ENCODE results near the gene C2orf15.

Gene C2orf15

DNA sequence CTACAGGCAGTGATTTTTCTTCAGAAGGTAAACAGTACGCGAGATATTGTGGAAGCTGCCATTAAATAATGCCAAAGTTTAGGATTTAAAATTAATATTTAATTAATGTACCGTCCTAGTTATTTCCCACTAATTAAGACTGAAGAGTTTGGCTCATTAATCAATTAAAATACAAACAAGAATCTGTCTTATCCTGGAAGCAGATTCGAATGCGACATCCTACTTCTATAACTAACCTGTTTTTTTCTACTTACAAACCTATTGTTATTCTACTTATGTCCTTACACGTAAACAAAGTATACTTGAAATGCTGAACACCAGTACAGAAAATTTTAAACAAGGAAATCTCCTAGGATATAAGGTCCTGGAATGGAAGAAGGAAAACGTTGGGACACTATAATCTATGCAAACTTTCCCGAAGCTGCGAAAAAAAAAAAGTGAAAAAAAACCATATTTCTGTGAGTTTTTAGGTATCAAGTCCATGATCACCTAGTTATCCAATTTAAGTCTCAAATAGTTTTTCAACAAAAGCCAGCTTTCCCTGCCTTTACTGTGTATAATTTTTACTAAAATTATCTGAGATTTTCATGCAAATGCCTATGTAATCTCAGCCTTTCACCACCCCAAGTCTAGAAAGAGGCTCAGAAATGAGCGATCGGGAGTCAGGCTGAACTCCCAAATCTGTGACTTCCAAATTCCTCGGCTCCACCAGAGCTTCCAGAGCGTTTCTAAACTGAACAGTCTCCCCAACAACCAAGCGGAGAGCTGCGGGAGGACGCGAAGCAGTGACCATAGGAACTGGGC lies 1.2 kb upstream of the C2orf15 start:
- FAIRE-seq = no peak

DNA sequence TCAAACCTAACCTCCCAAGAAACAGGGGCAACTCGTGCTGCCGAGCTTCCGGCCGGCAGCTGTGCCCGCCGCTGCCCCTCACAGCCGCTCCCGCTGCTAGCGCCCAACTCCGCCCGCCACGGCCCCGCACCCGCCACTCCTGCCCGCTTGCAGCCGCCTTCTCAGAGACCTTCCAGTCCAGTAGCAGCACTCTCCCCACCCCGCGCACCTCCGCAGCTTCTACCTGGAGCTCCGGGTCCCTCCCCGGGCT lies 722 bp upstream of the C2orf15 start:
- TF ChIP-seq POLR2AphosphoS5 (IDR thresholded peaks at IDR 0.05; ENCODE audit: low read depth, low read length) = 0 out of 2 replicates have a peak, but pooled peaks have one; percentile 71
- TF ChIP-seq TAF1 (IDR thresholded peaks at IDR 0.05; ENCODE audit: borderline replicate concordance, low read depth, low read length) = no peak; the same call in 1 of the 2 replicates
- FAIRE-seq (no peak), DNase-seq (ENCODE audit: insufficient read length) (no peak)

More for the DNA sequence above, 1.2 kb upstream of the C2orf15 start:
- DNase-seq (ENCODE audit: insufficient read length) = no peak
- TF ChIP-seq POLR2AphosphoS5 (IDR thresholded peaks at IDR 0.05; ENCODE audit: low read depth, low read length) (no peak), POLR2A (IDR thresholded peaks at IDR 0.05; ENCODE audit: low read depth, low read length) (no peak), TAF1 (IDR thresholded peaks at IDR 0.05; ENCODE audit: borderline replicate concordance, low read depth, low read length) (no peak)

DNA sequence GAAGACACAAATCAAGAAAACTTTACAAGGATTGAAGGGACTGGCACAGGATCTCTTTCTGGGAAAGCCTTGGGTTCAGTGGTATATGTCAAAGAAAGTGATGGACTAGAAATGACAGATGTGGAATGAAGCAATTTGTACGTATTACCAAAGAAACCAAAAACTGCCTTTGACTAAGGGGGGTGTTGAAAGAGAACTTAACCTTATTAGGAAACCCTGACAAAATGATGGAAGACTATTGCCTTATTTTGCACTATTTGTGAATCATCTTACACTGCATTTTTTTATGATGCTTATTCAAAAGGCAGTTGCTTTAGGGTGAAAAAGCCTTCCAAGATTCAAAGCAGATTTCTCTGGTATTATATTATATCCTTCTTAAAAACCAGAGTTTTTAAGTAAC lies 9.2 kb downstream of the C2orf15 start:
- TF ChIP-seq TAF1 (IDR thresholded peaks at IDR 0.05; ENCODE audit: borderline replicate concordance, low read depth, low read length) = no peak
- no peak for TF ChIP-seq POLR2A (IDR thresholded peaks at IDR 0.05; ENCODE audit: low read depth, low read length)
- TF ChIP-seq POLR2AphosphoS5 (IDR thresholded peaks at IDR 0.05; ENCODE audit: low read depth, low read length) = no peak
- FAIRE-seq = no peak
- no peak for DNase-seq (ENCODE audit: insufficient read length)

DNA sequence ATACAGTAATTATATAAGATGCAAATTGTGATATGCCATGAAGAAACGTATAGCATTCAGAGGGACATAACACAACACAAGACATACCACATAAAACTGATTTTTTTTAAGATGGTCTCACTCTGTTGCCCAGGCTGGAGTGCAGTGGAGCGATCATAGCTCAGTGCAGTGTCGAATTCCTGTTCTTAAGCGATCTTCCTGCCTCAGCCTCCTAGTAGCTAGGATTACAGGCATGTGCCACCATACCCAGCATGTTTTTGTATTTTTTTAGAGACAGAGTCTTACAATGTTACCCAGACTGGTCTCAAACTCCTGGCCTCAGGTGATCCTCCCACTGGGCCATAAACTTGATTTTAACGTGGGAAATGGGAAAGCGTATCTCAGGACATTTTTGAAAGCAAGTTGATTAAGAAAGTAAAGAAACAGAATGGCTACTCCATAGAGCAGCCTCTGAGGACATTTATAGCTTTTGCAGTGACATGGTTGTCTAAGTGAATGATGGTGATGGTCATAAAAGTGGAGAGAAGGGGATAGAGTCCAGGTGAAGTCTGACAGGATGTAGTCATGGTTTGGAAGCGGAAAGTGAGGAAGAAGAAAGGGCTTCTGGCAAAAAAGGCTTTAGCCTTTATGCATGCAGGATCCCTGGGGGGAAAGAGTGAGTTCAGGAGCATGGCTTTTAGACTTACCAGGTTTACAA lies 10.8 kb downstream of the C2orf15 start:
- no peak for DNase-seq (ENCODE audit: insufficient read length)
- no peak for FAIRE-seq
- TF ChIP-seq POLR2AphosphoS5 (IDR thresholded peaks at IDR 0.05; ENCODE audit: low read depth, low read length) (no peak), POLR2A (IDR thresholded peaks at IDR 0.05; ENCODE audit: low read depth, low read length) (no peak), TAF1 (IDR thresholded peaks at IDR 0.05; ENCODE audit: borderline replicate concordance, low read depth, low read length) (no peak)

DNA sequence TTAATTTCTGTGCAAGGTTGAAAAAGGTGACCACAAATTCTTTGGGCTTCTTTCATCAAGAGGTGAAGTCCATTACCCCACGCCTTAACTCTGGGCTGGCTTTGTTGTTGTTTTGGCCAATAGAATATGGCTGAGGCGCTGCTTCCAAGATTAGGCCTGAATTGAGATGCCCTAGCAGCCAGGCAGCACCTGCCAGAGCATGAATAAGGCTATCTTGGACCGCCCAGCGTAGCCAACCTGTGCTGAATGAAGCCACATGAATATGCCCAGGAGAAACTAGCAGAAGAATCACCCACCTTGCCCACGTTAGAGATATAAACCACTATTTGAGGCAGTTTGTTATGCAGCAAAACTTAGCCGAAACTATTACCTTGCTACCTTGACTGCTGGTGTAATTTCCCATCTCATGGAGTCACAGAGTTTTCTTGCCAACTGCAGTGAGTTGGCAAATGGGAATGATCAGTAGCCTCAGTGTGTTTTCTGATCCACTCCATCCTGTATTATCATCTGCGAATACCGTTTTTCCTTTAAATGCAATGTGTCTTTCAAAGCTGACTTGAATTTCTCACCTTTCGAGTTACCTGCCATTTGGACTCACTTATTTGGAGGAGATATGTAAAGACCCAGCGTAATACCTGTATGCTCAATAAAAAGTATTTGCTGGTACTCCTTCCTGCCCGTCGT lies 12.6 kb downstream of the C2orf15 start:
- no peak for DNase-seq (ENCODE audit: insufficient read length)
- FAIRE-seq = peak; percentile 67
- TF ChIP-seq POLR2AphosphoS5 (IDR thresholded peaks at IDR 0.05; ENCODE audit: low read depth, low read length) (no peak), TAF1 (IDR thresholded peaks at IDR 0.05; ENCODE audit: borderline replicate concordance, low read depth, low read length) (no peak), POLR2A (IDR thresholded peaks at IDR 0.05; ENCODE audit: low read depth, low read length) (no peak)

DNA sequence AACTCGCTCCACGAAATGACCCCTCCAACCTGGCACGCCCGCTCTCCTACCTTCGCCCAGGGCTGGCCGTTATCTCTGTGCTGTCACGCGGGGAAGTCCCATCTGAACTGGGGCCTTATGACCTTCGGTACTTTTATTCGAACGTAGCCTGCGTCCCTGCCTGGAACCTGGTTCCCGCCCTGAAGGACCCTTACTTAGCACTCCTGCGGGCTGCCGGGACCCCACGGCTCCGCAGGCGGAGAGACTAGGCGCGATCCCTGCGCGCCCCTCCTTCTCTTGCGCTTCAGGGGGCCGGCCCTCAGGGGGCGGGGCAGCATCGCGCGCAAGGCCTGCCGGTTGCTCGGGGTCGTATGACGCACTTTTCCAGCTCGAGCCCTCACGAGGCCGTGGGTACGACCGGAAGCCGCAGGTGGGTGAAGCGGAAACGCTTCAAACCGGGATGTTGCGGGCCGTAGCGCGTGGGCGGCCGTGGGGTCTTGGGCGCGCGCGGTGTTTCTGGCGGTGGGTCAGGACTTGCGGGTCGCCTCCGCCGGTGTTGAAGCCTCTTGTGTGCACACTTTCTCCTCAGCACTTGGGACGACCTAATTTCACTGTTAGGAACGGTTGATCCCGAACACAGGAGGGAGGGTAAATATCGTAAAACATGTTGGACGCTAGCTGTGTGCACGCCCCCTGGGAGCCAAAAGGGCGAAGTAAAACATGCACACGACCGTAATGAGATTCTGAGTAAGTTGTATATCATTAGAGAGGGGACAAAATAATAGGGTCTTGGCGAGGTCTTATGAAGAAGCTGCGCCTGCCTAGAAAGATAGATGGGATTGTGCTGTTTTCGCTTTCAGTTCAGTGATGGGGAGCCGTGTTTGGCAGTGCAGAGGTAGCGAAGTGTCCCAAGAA lies 13.4 kb downstream of the C2orf15 start, which contains the start of the genes LIPT1 and TSGA10:
LIPT1 (plus strand) TSS at position 325 of the 894 bp plus-strand sequence. CDS start 6,991 bp downstream, outside the sequence.
TSGA10 (minus strand) TSS at position 300 of the 894 bp plus-strand sequence. CDS start 45,503 bp downstream, outside the sequence.
- peak; percentile 90 for DNase-seq (ENCODE audit: insufficient read length)
- peak; percentile 88 for TF ChIP-seq POLR2A (IDR thresholded peaks at IDR 0.05; ENCODE audit: low read depth, low read length)
- TF ChIP-seq POLR2AphosphoS5 (IDR thresholded peaks at IDR 0.05; ENCODE audit: low read depth, low read length) = peak; percentile 77
- 0 out of 2 replicates have a peak, but pooled peaks have one; percentile 8 for TF ChIP-seq TAF1 (IDR thresholded peaks at IDR 0.05; ENCODE audit: borderline replicate concordance, low read depth, low read length)
- peak; percentile 96 for FAIRE-seq

DNA sequence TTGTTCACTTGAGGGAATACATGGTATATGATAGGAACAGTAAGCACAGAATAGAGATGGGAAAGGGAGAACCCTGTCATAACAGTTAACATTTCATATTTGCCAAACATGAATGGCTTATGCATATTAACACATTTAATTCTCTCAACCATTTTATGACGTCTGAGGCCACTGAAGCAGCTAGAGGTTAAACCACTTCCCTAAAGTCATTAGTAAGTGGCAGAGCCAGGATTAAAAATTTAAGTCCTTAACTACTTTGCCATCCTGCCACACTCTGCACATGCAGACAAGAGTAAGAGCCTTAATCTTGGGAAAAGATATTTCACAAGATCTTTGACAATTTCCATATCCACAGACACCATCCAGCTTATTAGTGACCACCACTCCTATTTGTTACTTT lies 15.4 kb downstream of the C2orf15 start:
- TF ChIP-seq POLR2A (IDR thresholded peaks at IDR 0.05; ENCODE audit: low read depth, low read length) (no peak), TAF1 (IDR thresholded peaks at IDR 0.05; ENCODE audit: borderline replicate concordance, low read depth, low read length) (no peak), POLR2AphosphoS5 (IDR thresholded peaks at IDR 0.05; ENCODE audit: low read depth, low read length) (no peak)
- no peak for DNase-seq (ENCODE audit: insufficient read length)
- no peak for FAIRE-seq

DNA sequence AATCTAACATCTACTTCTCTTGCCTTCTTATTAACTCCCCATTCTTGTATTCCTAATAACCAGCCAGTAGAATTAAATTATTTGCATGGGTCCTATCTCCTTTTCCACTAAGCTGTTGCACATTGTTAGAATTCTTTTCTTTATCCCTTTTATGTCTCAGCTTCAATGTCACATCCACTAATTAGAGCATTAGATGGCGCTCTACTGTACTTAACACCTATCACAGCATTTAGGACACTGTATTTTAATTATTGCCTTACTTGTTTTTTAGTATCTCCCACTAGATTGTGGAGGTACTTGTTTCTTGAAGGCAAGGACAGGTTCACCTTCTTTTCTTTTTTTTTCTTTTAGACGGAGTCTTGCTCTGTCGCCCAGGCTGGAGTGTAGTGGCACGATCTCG lies 17.1 kb downstream of the C2orf15 start:
- DNase-seq (ENCODE audit: insufficient read length) (no peak), FAIRE-seq (no peak)
- TF ChIP-seq POLR2AphosphoS5 (IDR thresholded peaks at IDR 0.05; ENCODE audit: low read depth, low read length) (no peak), POLR2A (IDR thresholded peaks at IDR 0.05; ENCODE audit: low read depth, low read length) (no peak), TAF1 (IDR thresholded peaks at IDR 0.05; ENCODE audit: borderline replicate concordance, low read depth, low read length) (no peak)

DNA sequence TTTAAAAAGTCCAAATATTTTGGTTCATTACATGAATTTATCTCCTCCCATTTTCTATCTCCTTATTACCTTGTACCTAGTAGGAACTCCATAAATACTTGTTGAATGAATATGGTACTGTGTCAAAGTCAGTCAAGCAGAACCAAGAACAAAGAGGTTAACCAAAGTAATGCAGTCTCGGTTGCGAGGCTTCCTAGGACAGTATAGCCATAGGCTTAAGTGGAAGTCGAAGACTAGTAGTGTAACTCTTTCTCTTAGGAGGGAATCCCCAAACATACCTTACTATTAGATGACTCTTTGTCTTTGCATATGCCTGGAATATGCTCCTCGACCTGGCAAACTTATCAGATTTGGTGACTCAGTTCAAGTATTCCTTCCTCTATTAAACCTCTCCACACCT lies 18.1 kb downstream of the C2orf15 start:
- DNase-seq (ENCODE audit: insufficient read length) = no peak
- FAIRE-seq = no peak
- no peak for TF ChIP-seq TAF1 (IDR thresholded peaks at IDR 0.05; ENCODE audit: borderline replicate concordance, low read depth, low read length)
- TF ChIP-seq POLR2AphosphoS5 (IDR thresholded peaks at IDR 0.05; ENCODE audit: low read depth, low read length) = no peak
- TF ChIP-seq POLR2A (IDR thresholded peaks at IDR 0.05; ENCODE audit: low read depth, low read length) = no peak

DNA sequence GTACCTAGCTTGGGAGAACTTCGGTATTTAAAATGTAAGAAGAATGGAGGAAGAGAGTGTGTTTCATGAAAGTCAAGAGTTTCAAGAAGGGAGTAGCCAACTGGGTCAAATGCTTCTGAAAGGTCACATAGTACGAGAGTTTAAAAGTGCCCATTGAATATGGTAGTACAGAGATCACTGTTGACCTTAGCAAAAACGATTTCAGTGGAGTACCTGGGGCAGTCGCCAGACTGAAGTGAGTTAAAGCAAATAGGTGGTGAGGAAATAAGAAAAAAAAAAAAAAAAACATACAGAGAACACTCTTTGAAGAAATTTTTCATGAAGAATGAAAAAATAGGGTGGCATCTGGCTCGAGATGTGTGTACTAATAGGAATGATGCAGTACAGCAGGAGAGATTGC lies 24.7 kb downstream of the C2orf15 start:
- TF ChIP-seq POLR2AphosphoS5 (IDR thresholded peaks at IDR 0.05; ENCODE audit: low read depth, low read length) (no peak), TAF1 (IDR thresholded peaks at IDR 0.05; ENCODE audit: borderline replicate concordance, low read depth, low read length) (no peak), POLR2A (IDR thresholded peaks at IDR 0.05; ENCODE audit: low read depth, low read length) (no peak)
- DNase-seq (ENCODE audit: insufficient read length) = no peak
- FAIRE-seq = no peak
